GM12878 (cell line): ENCODE measurements around the gene HECTD2.

Experiments used
- CREM ChIP-seq: IDR thresholded peaks from 2 replicates; pipeline ENCODE4 v1.6.1; 2014; ENCODE audit warnings: antibody characterized with exemption, low read depth
- CTCF ChIP-seq, 3 experiments: IDR thresholded peaks in 2 of 3; conservative IDR thresholded peaks in 1 of 3; 2 replicates each; pipeline ENCODE4 v1.5.1; 2011; ENCODE audit warnings: low read depth in 3 of 3, low read length in 3 of 3, mild to moderate bottlenecking in 3 of 3, control low read depth in 2 of 3, moderate library complexity in 2 of 3, inconsistent platforms in 1 of 3, mixed read lengths in 1 of 3; ENCODE audit not compliant: control insufficient read depth in 2 of 3, insufficient read depth in 1 of 3; ENCODE audit errors: extremely low read depth in 1 of 3
- RAD21 ChIP-seq: IDR thresholded peaks from 2 replicates; pipeline ENCODE4 v1.6.1; 2011; ENCODE audit warnings: mild to moderate bottlenecking, low read depth, low read length, moderate library complexity; ENCODE audit not compliant: insufficient read depth

GRCh38 chr10:91367558-91367957 is 42.6 kb upstream of the HECTD2 start:
- TF ChIP-seq CREM (no peak), CTCF (IDR thresholded peaks at IDR 0.05 in 2 of 3, conservative IDR thresholded peaks at IDR 0.05 in 1 of 3; ENCODE audit: control insufficient read depth in 2 of 3, extremely low read depth in 1 of 3, insufficient read depth in 1 of 3, low read depth in 3 of 3, low read length in 3 of 3) (no peak), RAD21 (no peak)
